Measurements from ENCODE around the gene DENND4B.

The DENND4B gene

DNA sequence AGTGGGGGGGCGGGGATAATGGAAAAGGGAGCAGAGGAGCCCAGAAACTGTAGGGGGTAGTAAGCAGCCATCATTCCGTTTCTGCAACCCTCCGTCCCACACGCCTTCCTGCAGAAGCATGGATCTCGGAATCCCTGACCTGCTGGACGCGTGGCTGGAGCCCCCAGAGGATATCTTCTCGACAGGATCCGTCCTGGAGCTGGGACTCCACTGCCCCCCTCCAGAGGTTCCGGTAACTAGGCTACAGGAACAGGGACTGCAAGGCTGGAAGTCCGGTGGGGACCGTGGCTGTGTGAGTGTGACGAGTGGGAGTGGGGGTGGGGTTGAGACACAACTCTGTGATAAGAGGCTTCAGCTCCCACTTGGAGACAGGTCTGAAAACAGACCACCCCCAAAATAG, 21.9 kb upstream of the DENND4B start:
- DNase-seq (ENCODE audit: low read depth): no peak
- TF ChIP-seq, protein P1, sequence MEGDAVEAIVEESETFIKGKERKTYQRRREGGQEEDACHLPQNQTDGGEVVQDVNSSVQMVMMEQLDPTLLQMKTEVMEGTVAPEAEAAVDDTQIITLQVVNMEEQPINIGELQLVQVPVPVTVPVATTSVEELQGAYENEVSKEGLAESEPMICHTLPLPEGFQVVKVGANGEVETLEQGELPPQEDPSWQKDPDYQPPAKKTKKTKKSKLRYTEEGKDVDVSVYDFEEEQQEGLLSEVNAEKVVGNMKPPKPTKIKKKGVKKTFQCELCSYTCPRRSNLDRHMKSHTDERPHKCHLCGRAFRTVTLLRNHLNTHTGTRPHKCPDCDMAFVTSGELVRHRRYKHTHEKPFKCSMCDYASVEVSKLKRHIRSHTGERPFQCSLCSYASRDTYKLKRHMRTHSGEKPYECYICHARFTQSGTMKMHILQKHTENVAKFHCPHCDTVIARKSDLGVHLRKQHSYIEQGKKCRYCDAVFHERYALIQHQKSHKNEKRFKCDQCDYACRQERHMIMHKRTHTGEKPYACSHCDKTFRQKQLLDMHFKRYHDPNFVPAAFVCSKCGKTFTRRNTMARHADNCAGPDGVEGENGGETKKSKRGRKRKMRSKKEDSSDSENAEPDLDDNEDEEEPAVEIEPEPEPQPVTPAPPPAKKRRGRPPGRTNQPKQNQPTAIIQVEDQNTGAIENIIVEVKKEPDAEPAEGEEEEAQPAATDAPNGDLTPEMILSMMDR (conservative IDR thresholded peaks at IDR 0.05; ENCODE audit: low read depth, low read length): no peak
- H3K4me3 ChIP-seq (ENCODE audit: low read length): peak overlapping the region; percentile 38

DNA sequence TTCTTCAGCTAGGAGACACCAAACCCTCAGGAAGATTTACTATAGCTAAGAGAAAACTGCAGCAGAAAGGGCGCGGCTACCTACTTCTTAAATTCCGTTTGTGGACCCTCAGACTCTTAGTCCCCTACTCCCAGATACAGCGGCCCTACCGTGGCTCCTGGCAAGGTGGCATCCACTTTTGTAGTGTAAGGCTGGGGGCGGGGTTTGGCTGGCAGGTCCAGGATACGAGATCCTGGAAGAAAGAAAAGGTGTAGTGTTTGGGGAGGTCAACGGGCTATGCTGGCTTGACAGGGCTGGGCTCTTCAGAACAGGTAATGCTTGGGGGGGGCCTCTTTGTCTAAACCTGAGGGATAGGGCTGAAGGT, 21.5 kb upstream of the DENND4B start:
- TF ChIP-seq, protein P1 (conservative IDR thresholded peaks at IDR 0.05; ENCODE audit: low read depth, low read length): no peak
- no peak for DNase-seq (ENCODE audit: low read depth)
- H3K4me3 ChIP-seq (ENCODE audit: low read length): peak overlapping the region; percentile 38

DNA sequence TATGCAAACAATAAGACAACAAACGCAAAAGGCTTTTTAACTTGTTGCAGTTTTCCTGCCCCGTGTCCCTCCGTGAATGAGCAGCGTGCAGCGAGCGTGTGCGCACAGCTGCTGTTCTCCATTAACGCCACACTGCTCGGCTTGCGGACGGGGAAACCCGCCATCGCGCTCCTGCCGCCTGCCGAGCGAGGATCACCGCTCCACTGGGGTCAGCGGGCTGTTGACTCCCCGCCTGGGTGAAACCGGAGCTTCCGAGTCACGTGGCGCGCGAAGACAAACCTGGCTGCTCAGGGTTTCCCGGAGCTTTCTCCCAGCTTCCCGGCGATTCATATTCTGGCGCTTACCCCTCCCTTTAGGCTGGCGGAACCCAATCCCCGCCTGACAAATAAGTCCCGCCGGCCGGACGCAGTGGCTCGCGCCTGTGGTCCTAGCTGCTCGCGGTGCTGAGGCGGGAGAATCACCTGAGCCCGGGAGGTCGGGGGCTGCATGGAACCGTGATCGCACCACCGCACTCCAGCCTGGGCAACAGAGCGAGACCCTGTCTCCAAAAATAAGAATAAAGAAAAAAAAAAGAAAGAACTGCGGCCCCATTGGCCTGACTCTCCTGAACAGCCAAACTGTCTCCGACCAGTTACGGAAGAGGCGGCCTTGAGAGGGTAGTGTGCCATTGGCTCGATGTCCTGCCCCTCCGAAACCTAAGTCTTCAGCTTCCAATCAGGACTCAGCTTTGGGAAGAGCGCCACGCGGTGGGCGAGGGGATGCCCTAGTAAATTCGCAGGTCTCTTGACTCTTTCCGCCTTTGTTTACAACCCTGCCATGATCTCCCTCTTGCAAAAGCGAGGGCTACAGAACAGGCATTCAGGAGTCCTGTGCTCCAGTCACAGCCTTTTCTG, 20.8 kb upstream of the DENND4B start, which contains the start of gene CREB3L4:
TSS of gene CREB3L4 (plus strand) at position 796 of the 893 bp plus-strand sequence. CDS start 624 bp downstream, outside the sequence.
- peak; percentile 97 for DNase-seq (ENCODE audit: low read depth)
- TF ChIP-seq, protein P1 (conservative IDR thresholded peaks at IDR 0.05; ENCODE audit: low read depth, low read length): peak; percentile 46

DNA sequence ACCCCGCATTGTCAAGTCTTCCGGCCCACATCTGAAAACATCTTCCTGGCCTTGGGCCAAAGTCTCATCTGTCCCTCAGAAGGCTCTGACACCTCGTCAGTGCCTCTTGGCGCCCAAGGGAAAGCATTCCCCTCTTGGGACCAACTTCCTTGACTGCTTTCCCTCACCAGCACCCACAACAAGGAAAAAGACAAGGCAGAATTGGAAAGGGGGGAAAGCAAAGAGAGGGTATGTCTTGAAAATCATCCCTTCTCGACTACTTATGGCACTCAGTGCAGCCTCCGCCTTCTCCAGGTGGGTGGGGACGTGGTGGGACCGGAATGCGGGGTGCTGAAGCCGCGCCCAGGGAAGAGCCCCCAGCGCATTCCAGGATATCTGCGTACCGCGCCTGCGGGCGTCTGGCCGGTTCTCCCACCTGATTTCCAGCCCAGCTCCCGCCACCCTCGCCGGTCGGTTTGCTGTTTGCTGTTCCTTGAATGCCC, 17.4 kb upstream of the DENND4B start:
- H3K4me3 ChIP-seq (ENCODE audit: low read length): peak overlapping the region; percentile 80
- TF ChIP-seq, protein P1 (conservative IDR thresholded peaks at IDR 0.05; ENCODE audit: low read depth, low read length): no peak
- no peak for DNase-seq (ENCODE audit: low read depth)

More for the DNA sequence above, 20.8 kb upstream of the DENND4B start, which contains the start of gene CREB3L4:
- peak within 1 kb of the TSS; percentile 38 for H3K4me3 ChIP-seq (ENCODE audit: low read length)

DNA sequence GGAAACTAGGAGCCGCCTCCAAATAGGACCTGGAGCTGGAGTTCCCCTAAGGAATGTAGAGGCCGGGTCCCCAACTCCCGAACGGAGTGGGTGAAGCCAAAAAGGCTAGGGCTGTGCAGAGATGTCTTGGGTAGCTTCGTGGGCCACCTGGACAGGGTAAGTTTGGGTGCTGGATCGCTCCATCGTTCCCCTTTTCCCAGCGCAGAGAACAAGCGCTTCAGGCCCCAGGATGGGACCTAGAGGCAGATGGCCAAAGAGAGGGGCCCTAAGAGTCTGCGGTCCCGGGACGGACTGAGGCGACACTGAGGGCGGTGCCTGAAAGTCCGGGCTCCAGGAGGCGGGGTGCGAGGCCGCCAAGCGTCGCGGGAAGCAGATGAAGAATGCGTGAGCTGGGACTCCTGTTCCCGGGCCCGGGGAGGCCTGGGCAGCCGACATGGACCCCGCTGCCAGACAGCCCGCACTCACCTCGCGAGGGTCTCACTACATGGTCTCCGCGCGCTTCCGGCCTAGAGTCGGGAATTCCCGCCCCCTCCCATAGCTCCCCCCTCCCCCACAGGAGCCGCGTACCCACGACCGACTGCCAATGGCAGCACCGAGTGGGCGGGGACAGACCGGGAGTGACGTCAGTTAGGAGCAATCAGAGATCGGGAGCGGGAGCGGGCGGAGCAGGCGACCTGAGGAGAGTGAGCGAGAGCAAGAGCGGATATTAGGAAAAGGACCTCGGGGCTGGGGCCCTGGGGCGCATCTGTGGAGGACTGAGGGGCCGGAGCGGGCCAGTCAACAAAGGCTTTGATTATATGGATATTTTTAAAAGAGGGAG, 16.7 kb upstream of the DENND4B start, which contains the start of gene SLC39A1:
TSS of gene SLC39A1 (minus strand) at position 508 of the 820 bp plus-strand sequence. CDS start 822 bp downstream, outside the sequence.
- TF ChIP-seq, protein P1 (conservative IDR thresholded peaks at IDR 0.05; ENCODE audit: low read depth, low read length): no peak
- peak within 1 kb of the TSS; percentile 80 for H3K4me3 ChIP-seq (ENCODE audit: low read length)
- DNase-seq (ENCODE audit: low read depth): peak; percentile 86

DNA sequence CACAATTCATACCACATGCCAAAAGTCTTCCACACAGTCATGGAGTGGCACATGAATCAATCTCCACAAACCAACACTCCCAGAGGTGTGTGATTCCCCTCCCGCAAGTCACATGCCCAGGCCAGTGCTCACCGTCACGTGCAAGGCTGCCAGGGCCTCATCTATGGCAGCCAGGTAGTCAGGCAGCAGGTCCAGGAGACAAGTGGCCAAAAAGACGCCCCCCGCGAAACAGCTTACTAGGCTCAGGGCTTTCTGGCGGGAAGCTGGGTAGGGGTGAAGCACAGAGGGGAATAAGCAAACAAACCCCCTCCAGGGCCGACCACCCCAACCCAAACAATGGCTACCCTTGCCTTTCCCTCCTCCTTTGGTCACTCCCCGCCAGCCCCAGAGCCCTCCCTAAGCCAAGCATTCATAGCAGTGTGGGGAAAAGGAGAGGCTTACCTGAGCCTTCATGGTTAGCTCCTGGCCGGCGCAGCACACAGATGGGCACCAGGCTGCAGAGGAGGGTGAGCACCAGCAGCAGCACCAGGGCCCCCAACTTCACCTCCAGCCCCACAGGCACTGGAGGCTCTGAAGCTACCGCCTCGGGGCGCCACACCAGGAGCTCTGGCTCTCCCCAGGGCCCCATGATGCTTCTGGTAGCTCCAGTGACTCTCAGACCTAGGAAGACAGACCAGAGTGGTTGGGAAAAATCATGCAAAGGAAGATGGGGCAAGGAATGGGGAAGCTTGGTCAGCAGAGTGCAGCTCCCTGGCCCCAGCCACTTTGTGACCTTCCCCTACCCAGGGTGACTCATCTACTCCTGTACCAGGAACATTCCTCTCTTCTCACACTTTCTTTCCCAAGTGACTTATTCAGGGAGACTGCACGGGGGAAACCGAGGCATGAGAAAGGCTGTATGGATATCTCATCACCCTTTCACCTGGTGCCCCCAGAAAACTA, 15.8 kb upstream of the DENND4B start:
- no peak for DNase-seq (ENCODE audit: low read depth)
- H3K4me3 ChIP-seq (ENCODE audit: low read length): peak overlapping the region; percentile 80
- TF ChIP-seq, protein P1 (conservative IDR thresholded peaks at IDR 0.05; ENCODE audit: low read depth, low read length): no peak
